NB4 (cell line): ENCODE measurements around the gene DHRS11.

Experiments used
- MAX ChIP-seq: IDR thresholded peaks from 2 replicates; pipeline ENCODE4 v1.6.1; 2011; ENCODE audit warnings: low read depth, low read length
- POLR2A ChIP-seq: IDR thresholded peaks from 2 replicates; pipeline ENCODE4 v1.6.1; 2011; ENCODE audit warnings: mild to moderate bottlenecking; ENCODE audit not compliant: insufficient read length; ENCODE audit errors: extremely low read depth
- TF ChIP-seq, protein P1 (sequence below): IDR thresholded peaks from one replicate; pipeline ENCODE4 v1.5.1; 2012; ENCODE audit warnings: low read depth, low read length

DNA sequence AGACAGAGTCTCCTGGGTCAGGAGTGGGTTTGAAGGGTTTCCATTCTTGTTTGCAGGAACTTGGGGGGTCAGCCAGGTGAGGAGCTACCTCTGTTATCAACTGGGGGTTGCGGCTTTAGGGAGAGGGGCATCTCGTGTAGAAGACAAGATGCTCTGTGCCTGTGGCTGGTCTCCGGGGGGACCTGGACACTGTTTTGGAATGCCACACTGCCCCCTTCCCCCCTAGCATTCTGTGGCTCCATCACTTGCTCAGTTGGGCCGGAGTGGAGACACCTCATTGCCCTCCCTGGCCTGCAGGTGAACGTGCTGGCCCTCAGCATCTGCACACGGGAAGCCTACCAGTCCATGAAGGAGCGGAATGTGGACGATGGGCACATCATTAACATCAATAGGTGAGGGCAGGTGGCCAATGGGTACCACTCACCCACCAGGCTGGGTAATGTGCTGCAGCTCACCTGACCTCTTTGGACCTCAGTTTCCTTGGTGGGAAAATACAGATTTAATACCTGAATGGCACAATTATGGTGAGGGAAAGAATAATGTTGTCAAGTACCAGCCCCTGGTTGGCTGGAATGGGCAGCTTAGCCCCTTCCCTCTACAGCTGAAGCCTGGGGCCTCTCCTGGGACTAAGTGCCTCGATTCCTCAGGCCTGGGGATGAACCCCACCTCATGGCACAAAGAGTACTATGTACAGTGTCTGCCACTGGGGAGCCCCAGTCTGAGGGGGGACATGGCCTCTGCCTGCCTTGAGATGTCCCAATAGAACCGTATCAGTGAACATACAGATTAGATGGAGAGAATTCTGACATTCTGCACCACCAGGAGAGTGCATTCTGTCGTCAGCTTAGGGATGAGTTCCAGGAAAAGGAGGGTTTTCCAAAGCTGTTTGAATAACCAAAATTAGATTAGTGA lies 6.4 kb downstream of the DHRS11 start:
- no peak for TF ChIP-seq POLR2A
- TF ChIP-seq, protein P1, sequence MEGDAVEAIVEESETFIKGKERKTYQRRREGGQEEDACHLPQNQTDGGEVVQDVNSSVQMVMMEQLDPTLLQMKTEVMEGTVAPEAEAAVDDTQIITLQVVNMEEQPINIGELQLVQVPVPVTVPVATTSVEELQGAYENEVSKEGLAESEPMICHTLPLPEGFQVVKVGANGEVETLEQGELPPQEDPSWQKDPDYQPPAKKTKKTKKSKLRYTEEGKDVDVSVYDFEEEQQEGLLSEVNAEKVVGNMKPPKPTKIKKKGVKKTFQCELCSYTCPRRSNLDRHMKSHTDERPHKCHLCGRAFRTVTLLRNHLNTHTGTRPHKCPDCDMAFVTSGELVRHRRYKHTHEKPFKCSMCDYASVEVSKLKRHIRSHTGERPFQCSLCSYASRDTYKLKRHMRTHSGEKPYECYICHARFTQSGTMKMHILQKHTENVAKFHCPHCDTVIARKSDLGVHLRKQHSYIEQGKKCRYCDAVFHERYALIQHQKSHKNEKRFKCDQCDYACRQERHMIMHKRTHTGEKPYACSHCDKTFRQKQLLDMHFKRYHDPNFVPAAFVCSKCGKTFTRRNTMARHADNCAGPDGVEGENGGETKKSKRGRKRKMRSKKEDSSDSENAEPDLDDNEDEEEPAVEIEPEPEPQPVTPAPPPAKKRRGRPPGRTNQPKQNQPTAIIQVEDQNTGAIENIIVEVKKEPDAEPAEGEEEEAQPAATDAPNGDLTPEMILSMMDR: no peak
- no peak for TF ChIP-seq MAX
